Stimulated activated memory B cell treated with anti-CD40 and anti-IgM and Interleukin-4, amounts not matched to agents 10 μg/mL and 1 μg/mL and 100 μg/mL, for 72 hours (primary cell): ENCODE measurements around the gene GHRH.

Experiments used
- ATAC-seq: fragments of 150-1000 bp; cut with Tn5 transposase; 2 replicates; pipeline ENCODE4 v1.10.0; 2021
- H3K27ac Mint-ChIP-seq: one replicate; pipeline ENCODE4 v1.8.0; 2022; ENCODE audit warnings: mild to moderate bottlenecking, mixed read lengths
- H3K27me3 Mint-ChIP-seq: one replicate; pipeline ENCODE4 v1.8.0; 2022; ENCODE audit warnings: mixed read lengths
- H3K36me3 Mint-ChIP-seq: one replicate; pipeline ENCODE4 v1.8.0; 2022; ENCODE audit warnings: mixed read lengths
- H3K4me1 Mint-ChIP-seq: one replicate; pipeline ENCODE4 v1.8.0; 2022; ENCODE audit warnings: mixed read lengths
- H3K4me3 Mint-ChIP-seq: one replicate; pipeline ENCODE4 v1.8.0; 2022; ENCODE audit warnings: mild to moderate bottlenecking, moderate library complexity, mixed read lengths
- H3K9me3 Mint-ChIP-seq: one replicate; pipeline ENCODE4 v1.8.0; 2022; ENCODE audit warnings: mixed read lengths

Gene GHRH, protein sequence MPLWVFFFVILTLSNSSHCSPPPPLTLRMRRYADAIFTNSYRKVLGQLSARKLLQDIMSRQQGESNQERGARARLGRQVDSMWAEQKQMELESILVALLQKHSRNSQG

DNA sequence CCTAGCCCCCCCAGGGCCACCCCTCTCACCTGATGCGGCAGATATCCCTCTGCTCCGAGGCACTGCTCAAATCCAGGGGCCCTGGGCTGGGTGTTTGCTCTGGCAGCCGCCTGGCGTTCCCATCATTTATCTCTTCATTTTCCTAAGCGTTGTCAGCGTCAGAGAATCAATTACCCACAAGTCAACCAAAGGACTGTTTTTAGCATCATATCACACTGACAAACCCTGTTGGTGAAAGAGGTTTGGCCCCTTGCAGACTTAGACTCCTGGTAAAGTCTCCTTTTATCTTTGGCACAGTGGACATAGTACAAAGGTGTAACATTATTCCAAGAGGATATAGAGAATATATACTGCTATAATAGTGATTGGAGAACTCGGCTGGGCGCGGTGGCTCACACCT, at the start of gene GHRH:
GHRH (minus strand) TSS at position 101 of the 400 bp plus-strand sequence. CDS start 4,925 bp downstream, outside the sequence.
- Mint-ChIP-seq H3K4me3 (no peak within 1 kb of the TSS), H3K27ac (no peak within 1 kb of the TSS), H3K4me1 (peaks cover 7% of the 10 kb centered on the region), H3K9me3 (no peaks in the 10 kb centered on the region), H3K27me3 (peaks cover 13% of the 10 kb centered on the region), H3K36me3 (no peaks in the 10 kb centered on the region)
- ATAC-seq = no peak

DNA sequence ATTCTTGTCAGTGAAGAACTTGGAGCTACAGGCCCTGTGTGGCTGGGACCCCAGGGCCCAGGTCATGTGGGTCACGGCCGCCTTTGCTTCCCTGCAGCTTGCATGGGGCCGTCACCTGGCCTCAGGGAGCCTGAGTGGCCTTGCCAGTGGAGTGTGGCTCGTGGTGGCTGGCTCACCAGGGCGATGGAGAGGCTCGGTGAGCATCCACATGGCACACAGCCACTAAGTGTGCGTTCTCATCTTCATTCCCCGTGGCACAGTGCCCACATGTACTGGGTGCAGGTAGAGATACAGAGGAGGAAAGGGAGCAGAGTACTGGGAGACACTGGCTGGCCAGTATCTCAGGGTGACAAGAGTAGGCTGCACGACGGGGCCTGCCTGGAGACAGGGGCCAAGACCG, 49.3 kb upstream of the GHRH start:
- Mint-ChIP-seq H3K27ac (peak overlapping the region; percentile 35), H3K4me3 (no peak overlapping the region), H3K9me3 (no peaks in the 10 kb centered on the region), H3K36me3 (peaks cover 47% of the 10 kb centered on the region), H3K4me1 (peaks cover 67% of the 10 kb centered on the region), H3K27me3 (no peaks in the 10 kb centered on the region)
- ATAC-seq = no peak

DNA sequence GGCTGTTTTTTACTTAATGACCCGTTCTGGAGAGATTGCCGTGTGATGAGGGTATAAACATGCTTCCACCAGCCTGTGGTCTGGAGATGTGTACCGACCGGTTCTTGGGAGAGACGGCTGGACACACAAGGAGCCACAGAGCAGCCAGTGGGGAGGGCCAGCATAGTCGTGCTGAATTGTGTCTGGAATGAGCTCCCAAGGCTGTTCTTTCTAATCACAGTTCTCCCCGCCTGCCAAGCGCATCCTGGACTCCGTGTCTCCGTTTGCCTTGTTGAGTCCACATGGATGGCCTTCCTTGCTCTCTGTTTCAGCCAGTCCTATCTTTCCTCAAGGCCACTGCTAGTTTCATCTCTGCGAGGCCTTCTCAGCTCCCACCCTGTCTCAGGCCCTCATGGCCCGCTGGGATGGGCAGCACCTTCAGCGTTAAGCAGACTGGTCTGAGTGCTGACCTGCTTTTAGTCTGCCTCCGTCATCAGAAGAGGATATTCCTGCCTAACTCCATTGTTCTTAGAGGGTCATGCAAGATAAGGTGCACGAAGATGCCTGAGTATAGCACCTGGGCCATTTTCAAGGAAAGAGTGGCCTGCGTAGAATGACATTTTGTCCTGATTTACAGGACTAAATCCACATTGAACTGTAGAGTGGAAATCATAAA, 48.4 kb upstream of the GHRH start:
- H3K27ac Mint-ChIP-seq = peak overlapping the region; percentile 35
- peaks cover 54% of the 10 kb centered on the region for H3K36me3 Mint-ChIP-seq
- peaks cover 67% of the 10 kb centered on the region for H3K4me1 Mint-ChIP-seq
- no peak for ATAC-seq
- H3K9me3 Mint-ChIP-seq = no peaks in the 10 kb centered on the region
- H3K4me3 Mint-ChIP-seq = no peak overlapping the region
- H3K27me3 Mint-ChIP-seq = no peaks in the 10 kb centered on the region

DNA sequence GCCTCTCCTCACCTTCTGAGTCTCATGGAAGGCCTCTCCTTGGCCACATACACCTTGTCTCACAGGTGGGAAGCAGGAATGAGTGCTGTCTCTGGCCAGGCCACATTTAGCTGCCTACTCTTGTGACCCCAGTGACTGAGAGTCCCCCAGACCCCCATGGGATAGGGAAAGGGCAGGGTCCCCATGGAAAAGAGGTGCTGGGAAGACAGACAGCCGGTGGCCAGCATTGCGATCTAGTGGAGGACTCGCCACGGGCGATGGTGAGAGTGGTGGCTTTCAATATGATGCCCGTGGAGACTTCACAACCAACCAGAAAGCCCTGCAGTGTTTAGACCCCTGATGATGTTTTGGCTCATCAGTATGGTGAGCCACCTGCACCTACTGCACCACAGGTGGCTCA, 47.7 kb upstream of the GHRH start:
- no peak for ATAC-seq
- H3K36me3 Mint-ChIP-seq = peaks cover 62% of the 10 kb centered on the region
- H3K27ac Mint-ChIP-seq = peak overlapping the region; percentile 54
- peaks cover 67% of the 10 kb centered on the region for H3K4me1 Mint-ChIP-seq
- no peak overlapping the region for H3K4me3 Mint-ChIP-seq
- H3K27me3 Mint-ChIP-seq = no peaks in the 10 kb centered on the region
- no peaks in the 10 kb centered on the region for H3K9me3 Mint-ChIP-seq

DNA sequence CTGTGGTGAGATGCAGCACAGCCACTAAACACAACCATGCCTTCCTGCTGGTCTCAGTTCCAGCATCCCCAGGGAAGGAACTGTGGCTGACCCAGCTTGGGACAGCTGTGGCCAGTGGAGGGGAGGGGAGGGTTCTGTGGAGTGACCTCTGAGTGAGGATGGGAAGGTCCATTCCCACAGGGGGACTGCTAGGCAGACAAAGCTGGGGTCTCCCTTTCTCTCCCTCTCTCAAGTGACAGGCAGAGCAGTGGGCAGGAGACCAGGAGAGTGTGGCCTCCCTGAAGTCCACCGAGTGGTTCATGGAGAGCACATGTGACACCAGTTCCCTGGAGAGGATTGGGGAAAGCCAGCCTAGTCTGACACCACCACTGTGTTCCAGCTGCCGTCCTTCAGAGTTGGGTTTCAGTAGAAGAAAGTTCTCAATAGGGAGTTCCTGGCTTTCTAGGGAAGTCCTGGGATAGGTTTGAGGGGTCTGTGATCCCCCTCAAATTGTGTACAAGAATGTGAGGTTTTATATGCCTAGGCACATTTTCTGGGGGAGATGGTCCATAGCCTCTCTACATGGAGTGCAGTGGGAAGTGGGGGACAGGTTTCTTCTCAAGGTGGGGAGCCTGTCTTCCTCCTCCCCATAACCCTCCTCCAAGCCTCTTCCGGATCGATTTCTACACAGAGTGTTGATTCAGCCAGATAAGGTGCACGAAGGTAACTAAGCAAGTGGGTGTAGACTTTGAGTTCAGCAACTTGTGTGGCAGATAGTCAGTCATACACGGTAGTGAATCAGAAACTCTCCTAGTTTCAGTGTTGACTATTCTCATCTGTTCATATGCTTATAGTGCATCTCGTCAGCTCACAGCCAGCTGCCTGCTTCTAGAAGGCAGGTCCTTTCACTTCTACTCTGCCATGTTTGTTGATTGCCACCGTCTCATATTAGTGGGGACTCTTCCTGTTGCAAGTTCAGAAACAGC, 46.8 kb upstream of the GHRH start:
- Mint-ChIP-seq H3K4me3 (no peak overlapping the region), H3K36me3 (peaks cover 59% of the 10 kb centered on the region), H3K27me3 (no peaks in the 10 kb centered on the region), H3K9me3 (no peaks in the 10 kb centered on the region), H3K27ac (peak overlapping the region; percentile 54), H3K4me1 (peaks cover 58% of the 10 kb centered on the region)
- peak; percentile 58 for ATAC-seq

DNA sequence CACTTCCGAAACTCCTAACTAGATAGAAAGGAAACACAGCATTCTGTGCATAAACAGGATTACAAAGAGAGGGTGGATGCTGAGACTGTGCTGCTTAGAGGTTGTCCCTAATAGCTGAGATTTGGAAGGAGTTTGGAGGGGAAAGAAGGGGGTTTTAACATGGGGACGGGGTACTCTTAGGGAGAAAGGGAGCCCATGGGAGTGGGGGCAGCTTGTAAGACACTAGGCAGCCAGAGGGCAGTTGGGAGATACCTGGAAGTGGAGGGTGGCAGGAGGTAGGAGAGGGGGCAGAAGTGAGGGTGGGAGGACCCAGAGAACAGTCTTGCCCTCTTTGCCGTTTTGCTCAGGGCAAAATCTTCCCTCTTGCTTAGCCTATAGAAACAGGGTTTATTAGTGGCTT, 44.2 kb upstream of the GHRH start:
- ATAC-seq = no peak
- Mint-ChIP-seq H3K9me3 (no peaks in the 10 kb centered on the region), H3K4me1 (peaks cover 59% of the 10 kb centered on the region), H3K27me3 (no peaks in the 10 kb centered on the region), H3K36me3 (peaks cover 76% of the 10 kb centered on the region), H3K4me3 (no peak overlapping the region), H3K27ac (no peak overlapping the region)

DNA sequence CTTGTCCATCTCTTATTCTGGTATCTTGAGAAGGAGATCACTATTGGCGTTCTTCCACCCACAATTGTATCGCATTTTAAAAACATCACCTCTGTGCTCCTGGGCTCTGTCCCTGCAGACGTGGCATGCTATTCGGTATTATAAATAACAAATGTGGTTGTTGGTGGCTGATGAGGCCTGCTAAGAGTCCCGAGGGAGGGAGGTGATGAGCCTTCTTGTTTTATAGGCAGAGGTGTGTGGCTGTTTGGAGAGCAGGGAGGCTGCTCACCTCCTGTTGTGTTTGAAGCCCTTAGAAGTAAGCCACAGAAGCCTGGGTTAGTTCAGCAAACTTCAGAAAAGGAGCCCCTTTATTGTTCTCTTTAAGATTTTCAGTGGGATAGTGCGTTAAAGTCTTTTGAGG, 43.5 kb upstream of the GHRH start:
- H3K27me3 Mint-ChIP-seq = no peaks in the 10 kb centered on the region
- peaks cover 74% of the 10 kb centered on the region for H3K36me3 Mint-ChIP-seq
- H3K4me1 Mint-ChIP-seq = peaks cover 55% of the 10 kb centered on the region
- H3K27ac Mint-ChIP-seq = peak overlapping the region; percentile 36
- ATAC-seq = no peak
- H3K9me3 Mint-ChIP-seq = no peaks in the 10 kb centered on the region
- no peak overlapping the region for H3K4me3 Mint-ChIP-seq

DNA sequence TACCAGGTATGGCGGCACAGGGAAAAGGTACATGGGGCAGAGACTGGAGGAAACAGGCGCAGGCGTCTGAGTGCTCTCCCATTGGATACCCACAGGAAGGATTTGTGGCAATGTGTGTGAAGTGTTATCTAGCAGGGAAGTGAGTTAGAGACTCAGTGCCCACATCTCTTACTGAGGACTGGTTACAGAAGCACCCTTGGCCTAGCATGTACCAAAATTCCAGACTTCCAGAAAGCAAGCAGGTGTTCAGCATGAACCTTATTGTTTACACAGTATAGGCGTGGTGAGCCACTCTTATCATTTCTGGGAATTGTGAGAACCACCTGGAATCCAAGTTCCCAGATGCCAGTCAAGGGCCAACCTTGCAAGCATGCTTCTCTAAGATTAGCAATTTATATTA, 42.0 kb upstream of the GHRH start:
- no peak for ATAC-seq
- Mint-ChIP-seq H3K9me3 (no peaks in the 10 kb centered on the region), H3K4me3 (no peak overlapping the region), H3K27me3 (no peaks in the 10 kb centered on the region), H3K36me3 (peaks cover 72% of the 10 kb centered on the region), H3K4me1 (peaks cover 49% of the 10 kb centered on the region), H3K27ac (no peak overlapping the region)

DNA sequence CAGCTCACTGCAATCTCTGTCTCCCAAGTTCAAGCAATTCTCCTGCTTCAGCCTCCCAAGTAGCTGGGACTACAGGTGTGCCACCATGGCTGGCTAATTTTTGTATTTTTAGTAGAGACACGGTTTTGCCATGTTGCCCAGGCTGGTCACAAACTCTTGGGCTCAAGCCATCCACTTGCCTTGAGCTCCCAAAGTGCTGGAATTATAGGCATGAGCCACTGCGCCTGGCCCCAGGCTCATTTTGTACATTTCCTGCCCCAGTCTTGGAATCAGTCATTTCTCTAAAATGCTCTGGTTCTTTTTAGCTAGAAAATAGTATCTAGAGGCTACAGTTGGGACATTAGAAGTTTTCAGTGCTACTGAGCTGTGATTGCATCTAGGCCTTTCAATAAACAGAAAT, 41.4 kb upstream of the GHRH start:
- H3K4me3 Mint-ChIP-seq = no peak overlapping the region
- H3K27me3 Mint-ChIP-seq = no peaks in the 10 kb centered on the region
- H3K27ac Mint-ChIP-seq = no peak overlapping the region
- ATAC-seq = no peak
- peaks cover 42% of the 10 kb centered on the region for H3K4me1 Mint-ChIP-seq
- H3K9me3 Mint-ChIP-seq = no peaks in the 10 kb centered on the region
- peaks cover 65% of the 10 kb centered on the region for H3K36me3 Mint-ChIP-seq

DNA sequence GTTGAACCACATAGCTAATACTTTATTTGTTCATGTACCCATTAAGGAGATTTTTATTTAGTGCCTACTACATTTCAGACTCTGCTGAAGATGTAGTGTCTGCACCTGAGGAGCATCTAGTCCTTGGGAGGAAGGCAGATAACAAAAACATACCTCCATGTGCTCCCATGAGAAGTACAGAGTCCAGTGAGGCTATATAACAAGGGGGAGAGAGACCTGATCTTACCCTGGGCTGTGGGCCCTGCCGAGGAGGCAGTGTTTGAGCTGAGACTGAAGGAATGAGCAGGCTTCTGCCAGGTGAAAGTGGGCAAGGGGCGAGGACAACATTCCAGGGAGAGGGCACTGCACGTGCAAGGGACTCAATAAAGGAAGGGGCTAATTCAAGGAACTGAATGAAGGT, 39.9 kb upstream of the GHRH start:
- no peak for ATAC-seq
- H3K4me1 Mint-ChIP-seq = peaks cover 38% of the 10 kb centered on the region
- no peaks in the 10 kb centered on the region for H3K9me3 Mint-ChIP-seq
- no peaks in the 10 kb centered on the region for H3K27me3 Mint-ChIP-seq
- H3K27ac Mint-ChIP-seq = no peak overlapping the region
- peaks cover 67% of the 10 kb centered on the region for H3K36me3 Mint-ChIP-seq
- H3K4me3 Mint-ChIP-seq = no peak overlapping the region

DNA sequence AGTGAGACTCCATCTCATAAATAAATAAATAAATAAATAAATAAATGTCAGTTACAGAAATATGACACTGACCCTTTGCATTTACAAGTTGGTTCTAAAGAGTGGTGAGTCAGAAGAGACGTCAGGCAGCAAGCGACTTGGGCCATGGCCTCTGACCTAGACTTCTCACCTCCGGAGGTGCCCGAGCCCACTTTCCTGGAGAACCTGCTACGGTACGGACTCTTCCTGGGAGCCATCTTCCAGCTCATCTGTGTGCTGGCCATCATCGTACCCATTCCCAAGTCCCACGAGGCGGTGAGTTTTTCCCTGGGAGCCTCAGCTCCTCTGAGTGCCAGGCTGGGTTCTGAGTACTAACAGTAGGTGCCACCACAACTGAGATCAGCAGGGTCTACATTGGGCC, 39.5 kb upstream of the GHRH start:
- Mint-ChIP-seq H3K4me1 (peaks cover 42% of the 10 kb centered on the region), H3K4me3 (no peak overlapping the region), H3K9me3 (no peaks in the 10 kb centered on the region), H3K27me3 (no peaks in the 10 kb centered on the region), H3K36me3 (peaks cover 64% of the 10 kb centered on the region), H3K27ac (no peak overlapping the region)
- no peak for ATAC-seq

DNA sequence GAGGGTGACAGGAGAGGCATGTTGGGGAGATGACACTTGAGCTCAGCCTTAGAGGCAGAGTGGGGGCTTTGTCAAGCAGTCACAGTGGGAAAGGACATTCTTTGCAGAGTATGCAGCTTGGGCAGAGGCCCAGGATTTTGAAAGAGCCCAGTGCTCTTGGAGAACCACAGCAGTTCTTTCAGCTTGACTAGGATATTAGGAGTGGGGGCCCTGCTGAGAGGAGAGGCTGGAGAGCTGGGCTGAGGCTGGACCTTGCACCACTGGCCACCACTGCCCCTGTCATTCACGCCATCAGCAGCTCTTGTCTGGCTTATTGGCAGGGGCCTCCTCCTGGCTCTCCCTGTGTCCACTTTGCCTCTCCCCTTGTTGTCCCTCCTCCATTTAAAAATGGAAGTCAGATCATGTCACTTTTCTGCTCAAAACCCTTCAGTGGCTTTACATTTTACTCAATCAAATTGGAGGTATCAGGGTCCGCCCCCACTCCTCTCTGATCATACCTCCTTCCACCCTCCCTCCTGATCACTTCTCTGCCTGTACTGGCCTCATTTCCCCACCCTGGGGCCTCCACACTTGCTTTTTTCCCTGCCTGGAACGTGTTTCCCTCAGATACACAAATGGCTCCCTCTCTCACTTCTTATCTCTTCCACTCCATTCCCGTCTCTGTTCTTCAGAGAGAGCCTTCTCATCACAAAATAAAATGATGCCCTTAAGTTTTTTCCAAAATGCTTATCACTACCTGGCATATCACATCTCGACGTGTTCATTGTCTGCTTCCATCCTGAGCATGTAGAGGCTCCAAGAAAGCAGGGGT, 38.3 kb upstream of the GHRH start:
- Mint-ChIP-seq H3K27me3 (no peaks in the 10 kb centered on the region), H3K27ac (peak overlapping the region; percentile 12), H3K4me3 (no peak overlapping the region), H3K36me3 (peaks cover 54% of the 10 kb centered on the region), H3K4me1 (peaks cover 40% of the 10 kb centered on the region), H3K9me3 (no peaks in the 10 kb centered on the region)
- ATAC-seq = no peak

DNA sequence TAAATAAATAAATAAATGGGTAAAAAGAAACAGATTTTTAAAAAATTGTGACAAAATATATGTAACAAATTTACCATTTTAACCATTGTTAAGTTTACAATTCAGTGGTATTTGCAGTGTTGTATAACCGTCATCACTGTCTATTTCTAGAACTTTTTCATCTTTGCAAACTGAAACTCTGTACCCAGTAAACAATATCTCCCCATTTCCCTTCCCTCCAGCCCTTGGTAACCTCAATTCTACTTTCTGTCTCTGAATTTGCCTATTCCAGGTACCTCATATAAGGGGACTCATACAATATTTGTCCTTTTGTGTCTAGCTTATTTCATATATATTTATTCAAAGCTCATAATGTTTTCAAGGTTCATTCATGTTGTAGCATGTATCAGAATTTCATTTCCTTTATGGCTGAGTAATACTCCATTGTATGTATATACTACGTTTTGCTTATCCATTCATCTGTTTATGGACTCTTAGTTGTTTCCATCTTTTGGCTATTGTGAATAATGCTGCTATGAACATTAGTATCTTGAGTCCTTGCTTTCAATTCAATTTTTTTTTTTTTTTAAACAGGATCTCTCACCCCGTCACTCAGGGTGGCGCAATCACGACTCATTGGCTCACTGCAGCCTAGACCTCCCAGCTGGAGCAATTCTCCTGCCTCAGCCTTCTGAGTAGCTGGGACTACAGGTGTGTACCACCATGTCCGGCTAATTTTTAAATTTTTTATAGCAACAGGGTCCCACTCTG, 36.8 kb upstream of the GHRH start:
- no peak for ATAC-seq
- Mint-ChIP-seq H3K4me3 (no peak overlapping the region), H3K36me3 (peaks cover 57% of the 10 kb centered on the region), H3K27me3 (no peaks in the 10 kb centered on the region), H3K9me3 (peaks cover 4% of the 10 kb centered on the region), H3K4me1 (peaks cover 49% of the 10 kb centered on the region), H3K27ac (no peak overlapping the region)

DNA sequence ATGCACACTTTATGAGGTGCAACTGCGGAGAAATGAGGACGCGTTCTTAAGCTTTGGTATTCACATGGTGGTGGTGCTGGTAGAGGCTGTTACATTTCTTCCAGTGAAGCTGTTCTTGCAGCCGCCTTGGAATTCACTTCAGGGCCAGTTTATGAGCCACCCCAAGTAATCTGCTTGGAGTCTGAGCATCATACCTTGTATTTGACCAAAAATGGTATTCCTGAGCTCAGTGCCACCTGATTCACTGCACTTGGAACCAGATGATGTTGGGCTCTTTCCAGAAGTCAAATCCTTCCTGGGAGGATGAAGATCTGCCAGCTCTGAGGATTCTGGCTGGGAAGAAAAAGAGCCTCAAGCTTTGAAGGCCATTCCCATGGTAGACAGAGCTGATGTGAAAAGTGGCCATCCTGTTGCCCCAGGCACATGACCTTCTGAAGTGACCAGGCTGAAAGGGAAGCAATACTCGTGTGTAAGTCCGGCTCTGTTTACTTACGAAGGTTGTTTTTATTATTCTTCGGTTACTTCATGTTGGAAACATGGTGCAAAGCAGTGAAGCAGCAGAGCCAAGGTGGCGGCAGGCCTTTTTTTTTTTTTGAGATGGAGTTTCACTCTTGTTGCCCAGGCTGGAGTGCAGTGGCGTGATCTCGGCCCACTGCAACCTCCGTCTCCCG, 35.6 kb upstream of the GHRH start:
- Mint-ChIP-seq H3K9me3 (peaks cover 4% of the 10 kb centered on the region), H3K27me3 (no peaks in the 10 kb centered on the region), H3K4me1 (peaks cover 58% of the 10 kb centered on the region), H3K4me3 (no peak overlapping the region), H3K27ac (no peak overlapping the region), H3K36me3 (peaks cover 57% of the 10 kb centered on the region)
- no peak for ATAC-seq
